ENCODE measurements around the gene IKZF5.

The IKZF5 gene

DNA sequence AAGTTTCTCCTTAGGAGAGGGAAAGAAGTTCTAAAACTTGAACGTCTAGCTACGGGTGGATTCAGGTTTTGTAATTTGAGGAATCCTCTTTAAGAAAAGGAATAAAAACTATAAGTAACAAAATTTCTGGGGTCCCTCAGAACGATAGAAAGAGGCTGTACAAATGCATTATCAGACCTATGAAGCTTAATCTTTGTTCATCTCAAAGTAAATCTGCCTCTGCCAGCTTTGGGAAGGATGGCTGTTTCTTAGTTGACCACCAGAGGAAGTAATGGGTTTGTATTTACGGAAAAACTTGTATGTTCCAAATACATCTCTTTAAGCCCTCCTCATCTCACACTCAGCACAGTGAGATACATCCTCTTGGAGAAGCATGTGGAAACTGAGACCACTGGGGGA lies 27.5 kb downstream of the IKZF5 start:
- no peaks in the 10 kb centered on the region for H3K27me3 ChIP-seq (ENCODE audit: insufficient read depth, low read length)
- H4K20me1 ChIP-seq (ENCODE audit: insufficient read depth, low read length): no peaks in the 10 kb centered on the region
- H3K9ac ChIP-seq (ENCODE audit: low read length): peak overlapping the region; percentile 57
- no peaks in the 10 kb centered on the region for H3K79me2 ChIP-seq (ENCODE audit: insufficient read depth, low read length)
- H3K27ac ChIP-seq (ENCODE audit: low read depth, low read length, poor library complexity, severe bottlenecking): peak overlapping the region; percentile 16
- H3K4me3 ChIP-seq (ENCODE audit: low read depth, low read length, poor library complexity, severe bottlenecking): peak overlapping the region; percentile 69
- H3K4me1 ChIP-seq (ENCODE audit: insufficient read depth, low read length, severe bottlenecking): peaks cover 22% of the 10 kb centered on the region
- H3F3A ChIP-seq (ENCODE audit: insufficient read depth, low read length): no peaks in the 10 kb centered on the region
- peak overlapping the region; percentile 82 for H3K4me2 ChIP-seq (ENCODE audit: low read length)
- H2AFZ ChIP-seq (ENCODE audit: low read length): peak overlapping the region; percentile 14; the same call in 1 of the 2 replicates
- no peak for TF ChIP-seq EZH2 (IDR thresholded peaks at IDR 0.05; ENCODE audit: borderline replicate concordance, low read length)
- TF ChIP-seq, protein P1, sequence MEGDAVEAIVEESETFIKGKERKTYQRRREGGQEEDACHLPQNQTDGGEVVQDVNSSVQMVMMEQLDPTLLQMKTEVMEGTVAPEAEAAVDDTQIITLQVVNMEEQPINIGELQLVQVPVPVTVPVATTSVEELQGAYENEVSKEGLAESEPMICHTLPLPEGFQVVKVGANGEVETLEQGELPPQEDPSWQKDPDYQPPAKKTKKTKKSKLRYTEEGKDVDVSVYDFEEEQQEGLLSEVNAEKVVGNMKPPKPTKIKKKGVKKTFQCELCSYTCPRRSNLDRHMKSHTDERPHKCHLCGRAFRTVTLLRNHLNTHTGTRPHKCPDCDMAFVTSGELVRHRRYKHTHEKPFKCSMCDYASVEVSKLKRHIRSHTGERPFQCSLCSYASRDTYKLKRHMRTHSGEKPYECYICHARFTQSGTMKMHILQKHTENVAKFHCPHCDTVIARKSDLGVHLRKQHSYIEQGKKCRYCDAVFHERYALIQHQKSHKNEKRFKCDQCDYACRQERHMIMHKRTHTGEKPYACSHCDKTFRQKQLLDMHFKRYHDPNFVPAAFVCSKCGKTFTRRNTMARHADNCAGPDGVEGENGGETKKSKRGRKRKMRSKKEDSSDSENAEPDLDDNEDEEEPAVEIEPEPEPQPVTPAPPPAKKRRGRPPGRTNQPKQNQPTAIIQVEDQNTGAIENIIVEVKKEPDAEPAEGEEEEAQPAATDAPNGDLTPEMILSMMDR (IDR thresholded peaks at IDR 0.05; ENCODE audit: low read length): peak; percentile 41; the same call in 1 of the 2 replicates
- H3K9me3 ChIP-seq (ENCODE audit: low read length): no peaks in the 10 kb centered on the region
- peaks cover under 1% of the 10 kb centered on the region; the same call in 1 of the 2 replicates for H3K36me3 ChIP-seq (ENCODE audit: insufficient read depth, low read length)
- no peaks in the 10 kb centered on the region for H3K9me2 ChIP-seq (ENCODE audit: low read depth, low read length)

DNA sequence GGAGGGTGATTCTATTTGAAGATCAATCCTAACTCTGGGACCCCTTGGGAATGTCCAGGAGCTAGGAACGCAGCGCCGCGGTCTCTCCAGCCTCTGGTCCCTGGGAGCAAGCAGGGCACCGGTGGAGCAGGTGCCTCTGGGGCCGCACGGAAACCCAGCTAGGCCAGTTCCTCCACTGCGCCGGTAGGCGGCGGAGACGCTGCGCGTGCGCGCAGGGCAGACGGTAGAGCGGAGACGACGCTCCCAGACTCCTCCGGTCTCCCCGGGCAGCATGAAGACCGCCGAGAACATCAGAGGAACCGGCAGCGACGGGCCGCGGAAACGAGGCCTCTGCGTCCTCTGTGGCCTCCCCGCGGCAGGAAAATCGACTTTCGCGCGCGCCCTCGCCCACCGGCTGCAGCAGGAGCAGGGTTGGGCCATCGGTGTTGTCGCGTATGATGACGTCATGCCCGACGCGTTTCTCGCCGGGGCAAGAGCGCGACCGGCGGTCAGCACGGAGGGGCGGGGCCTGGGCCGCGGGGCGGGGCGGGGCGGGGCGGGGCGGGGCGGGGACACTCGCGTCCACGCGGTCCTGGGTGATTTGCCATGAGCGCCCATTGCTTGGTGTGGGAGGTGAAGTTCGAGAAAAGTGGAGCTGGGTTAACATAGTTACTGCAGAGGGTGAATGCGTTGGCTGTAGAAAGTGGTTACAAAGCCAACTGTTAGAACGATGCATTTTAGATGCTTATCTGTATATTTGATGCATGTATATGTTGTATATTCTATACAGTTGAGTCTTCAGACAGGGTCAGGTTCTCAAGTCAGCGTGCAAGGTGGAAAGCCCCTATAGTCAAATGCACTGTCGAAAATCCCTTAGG lies 28.2 kb downstream of the IKZF5 start, which contains the start of gene PSTK:
PSTK (plus strand) TSS at position 193 of the 857 bp plus-strand sequence; CDS start at position 272, 79 bp downstream.
- Histone ChIP-seq H3K4me3 (ENCODE audit: low read depth, low read length, poor library complexity, severe bottlenecking) (peak within 1 kb of the TSS; percentile 69), H3K27ac (ENCODE audit: low read depth, low read length, poor library complexity, severe bottlenecking) (peak within 1 kb of the TSS; percentile 73)
- no peak for TF ChIP-seq EZH2 (IDR thresholded peaks at IDR 0.05; ENCODE audit: borderline replicate concordance, low read length)
- TF ChIP-seq, protein P1 (IDR thresholded peaks at IDR 0.05; ENCODE audit: low read length): peak; percentile 71

DNA sequence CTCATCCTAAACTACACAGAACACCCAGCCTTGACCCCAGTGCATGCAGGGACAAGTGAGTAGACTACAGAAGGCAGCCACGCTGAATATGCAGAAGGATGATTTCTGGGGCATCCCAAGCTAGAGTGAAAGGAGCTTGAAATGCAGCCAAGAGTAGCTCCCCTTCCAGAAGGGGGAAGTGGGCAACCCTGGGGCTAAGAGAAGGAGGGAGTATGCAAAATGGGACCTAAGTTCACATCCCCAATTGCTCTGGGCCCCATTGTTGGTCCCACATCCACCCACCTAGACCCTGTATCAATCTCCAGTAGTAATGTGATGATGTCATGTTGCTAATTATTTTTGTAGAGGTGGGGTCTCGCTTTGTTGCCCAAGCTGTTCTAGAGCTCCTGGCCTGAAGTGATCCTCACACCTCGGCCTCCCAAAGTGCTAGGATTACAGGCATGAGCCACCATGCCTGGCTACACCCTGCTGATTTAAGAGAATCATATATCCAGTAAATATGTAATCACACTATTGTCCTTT lies 34.0 kb downstream of the IKZF5 start:
- no peaks in the 10 kb centered on the region for H3K9me2 ChIP-seq (ENCODE audit: low read depth, low read length)
- no peak overlapping the region for H2AFZ ChIP-seq (ENCODE audit: low read length)
- no peaks in the 10 kb centered on the region for H3K27me3 ChIP-seq (ENCODE audit: insufficient read depth, low read length)
- no peaks in the 10 kb centered on the region for H3K79me2 ChIP-seq (ENCODE audit: insufficient read depth, low read length)
- no peaks in the 10 kb centered on the region for H3F3A ChIP-seq (ENCODE audit: insufficient read depth, low read length)
- H3K27ac ChIP-seq (ENCODE audit: low read depth, low read length, poor library complexity, severe bottlenecking): no peak overlapping the region
- H3K4me2 ChIP-seq (ENCODE audit: low read length): no peak overlapping the region
- H3K36me3 ChIP-seq (ENCODE audit: insufficient read depth, low read length): no peaks in the 10 kb centered on the region
- H3K4me3 ChIP-seq (ENCODE audit: low read depth, low read length, poor library complexity, severe bottlenecking): no peak overlapping the region
- TF ChIP-seq, protein P1 (IDR thresholded peaks at IDR 0.05; ENCODE audit: low read length): no peak
- no peak for TF ChIP-seq EZH2 (IDR thresholded peaks at IDR 0.05; ENCODE audit: borderline replicate concordance, low read length)
- no peaks in the 10 kb centered on the region for H3K9me3 ChIP-seq (ENCODE audit: low read length)
- peaks cover 3% of the 10 kb centered on the region for H3K4me1 ChIP-seq (ENCODE audit: insufficient read depth, low read length, severe bottlenecking)
- H3K9ac ChIP-seq (ENCODE audit: low read length): no peak overlapping the region
- H4K20me1 ChIP-seq (ENCODE audit: insufficient read depth, low read length): no peaks in the 10 kb centered on the region

More for the DNA sequence above, 28.2 kb downstream of the IKZF5 start, which contains the start of gene PSTK:
- H3K9me2 ChIP-seq (ENCODE audit: low read depth, low read length): no peaks in the 10 kb centered on the region
- H4K20me1 ChIP-seq (ENCODE audit: insufficient read depth, low read length): no peaks in the 10 kb centered on the region
- no peaks in the 10 kb centered on the region for H3K27me3 ChIP-seq (ENCODE audit: insufficient read depth, low read length)
- no peaks in the 10 kb centered on the region for H3K79me2 ChIP-seq (ENCODE audit: insufficient read depth, low read length)
- no peaks in the 10 kb centered on the region for H3F3A ChIP-seq (ENCODE audit: insufficient read depth, low read length)
- peak within 1 kb of the TSS; percentile 75 for H3K9ac ChIP-seq (ENCODE audit: low read length)
- no peaks in the 10 kb centered on the region for H3K9me3 ChIP-seq (ENCODE audit: low read length)
- H3K4me2 ChIP-seq (ENCODE audit: low read length): peak within 1 kb of the TSS; percentile 89
- peaks cover 22% of the 10 kb centered on the region for H3K4me1 ChIP-seq (ENCODE audit: insufficient read depth, low read length, severe bottlenecking)
- H2AFZ ChIP-seq (ENCODE audit: low read length): peak within 1 kb of the TSS; percentile 91
- no peaks in the 10 kb centered on the region; the same call in 1 of the 2 replicates for H3K36me3 ChIP-seq (ENCODE audit: insufficient read depth, low read length)

Data from OCI-LY1 (cell line).